ENCODE data around the gene MRPS21. TPM values are rescaled to one million over a fixed set of nuclear protein-coding genes. Genes with fewer than 3 reads are reported as not detected.

The MRPS21 gene
- 30.4 and 57.2 TPM in 2 replicates for total RNA-seq

GRCh38 chr1:150293433-150294253, at the start of gene MRPS21:
MRPS21 (plus strand) TSS chr1:150293861; CDS start chr1:150294367, 506 bp downstream.

GRCh38 chr1:150257624-150258585, 35.8 kb upstream of the MRPS21 start, which contains the start of gene CA14:
CA14 (plus strand) TSS chr1:150257774; CDS start chr1:150258129, 355 bp downstream.

GRCh38 chr1:150268705-150269403, 24.8 kb upstream of the MRPS21 start, which contains the start of gene APH1A:
APH1A (minus strand) TSS chr1:150269016; CDS start chr1:150268810, 206 bp downstream.

GRCh38 chr1:150281758-150282557, 11.7 kb upstream of the MRPS21 start, which contains the start of gene CIART:
CIART (plus strand) TSS chr1:150282554; CDS start chr1:150283268, 714 bp downstream.

Other genes starting within 250 kb of the MRPS21 start
- 39.0 and 49.9 TPM in 2 replicates for gene VPS45, start 226.1 kb upstream of the MRPS21 start, total RNA-seq
- 48.7 and 63.8 TPM in 2 replicates for gene PLEKHO1, start 143.9 kb upstream of the MRPS21 start, total RNA-seq
- gene ANP32E, start 57.7 kb upstream of the MRPS21 start, total RNA-seq: 11.1 and 32.3 TPM in 2 replicates
- gene CA14, start 36.1 kb upstream of the MRPS21 start, total RNA-seq: not detected in 2 replicates
- 97.3 and 105 TPM in 2 replicates for gene APH1A, start 24.8 kb upstream of the MRPS21 start, total RNA-seq
- 30.3 and 44.8 TPM in 2 replicates for gene C1orf54, start 21.1 kb upstream of the MRPS21 start, total RNA-seq
- 1.6 and 8.1 TPM in 2 replicates for gene CIART, start 11.3 kb upstream of the MRPS21 start, total RNA-seq
- 32.9 and 42.0 TPM in 2 replicates for gene PRPF3, start 27.7 kb downstream of the MRPS21 start, total RNA-seq
- gene RPRD2, start 70.3 kb downstream of the MRPS21 start, total RNA-seq: 7.8 and 10.2 TPM in 2 replicates
- 19.3 and 27.0 TPM in 2 replicates for gene TARS2, start 193.6 kb downstream of the MRPS21 start, total RNA-seq
- 27.8 and 74.4 TPM in 2 replicates for gene ECM1, start 214.2 kb downstream of the MRPS21 start, total RNA-seq
- 1.5 TPM in 1 of 2 replicates, not detected in the other for gene FALEC, start 221.9 kb downstream of the MRPS21 start, total RNA-seq